Endothelial cell of umbilical vein (primary cell): ENCODE measurements around the gene RENBP. TPM values are rescaled to one million over a fixed set of nuclear protein-coding genes. Genes with fewer than 3 reads are reported as not detected.

Experiments used
- BruUV-seq: library from RNA; stranded (reverse); fragments of 400-500 nt; replicated peaks from 2 replicates; lab custom pipeline; 2021; lab: Mats Ljungman, UMichigan
- CTCF ChIA-PET: fragments of 300-600, 350-600 bp; sonication (Branson Sonifier 250); formaldehyde crosslinking; loops from one replicate; lab custom pipeline; 2021; ENCODE audit warnings: antibody characterized with exemption, inconsistent platforms; lab: Charles Lee
- POLR2A ChIA-PET: fragments of 300-600, 350-600 bp; sonication (Branson Sonifier 250); formaldehyde crosslinking; loops from one replicate; lab custom pipeline; 2021; ENCODE audit warnings: antibody characterized with exemption, inconsistent platforms; lab: Charles Lee
- DNase-seq: peaks from one replicate; pipeline ENCODE4 v3.0.0-alpha.2; 2011; ENCODE audit warnings: low read depth, low spot score
- FAIRE-seq: peaks from 2 replicates; lab custom pipeline; 2011; peaks lifted over from hg19 to GRCh38; lab: Jason Lieb, UNC
- H2AFZ ChIP-seq: 2 replicates; pipeline ENCODE4 v1.6.0; 2012; ENCODE audit warnings: low read depth, low read length, control low read depth, inconsistent platforms
- H3K27ac ChIP-seq: 2 replicates; pipeline ENCODE4 v1.5.1; 2011; ENCODE audit warnings: low read depth, mild to moderate bottlenecking, control low read depth, low read length, moderate library complexity; ENCODE audit not compliant: insufficient read depth
- H3K27me3 ChIP-seq, 2 experiments: 2 replicates each; pipeline versions ENCODE4 v1.6.0 to v1.6.1; 2011; ENCODE audit warnings: low read length in 2 of 2, mixed read lengths in 1 of 2; ENCODE audit not compliant: control insufficient read depth in 2 of 2, insufficient read depth in 2 of 2
- H3K36me3 ChIP-seq, 2 experiments: 2 replicates in 1 of 2; 3 replicates in 1 of 2; pipeline ENCODE4 v1.5.1; 2011; ENCODE audit warnings: low read length in 2 of 2, mild to moderate bottlenecking in 1 of 2, moderate library complexity in 1 of 2; ENCODE audit not compliant: control insufficient read depth in 2 of 2, insufficient read depth in 2 of 2; ENCODE audit errors: extremely low read depth in 1 of 2
- H3K4me1 ChIP-seq: 3 replicates; pipeline ENCODE4 v1.5.1; 2011; ENCODE audit warnings: mild to moderate bottlenecking, low read length; ENCODE audit not compliant: control insufficient read depth, insufficient read depth; ENCODE audit errors: extremely low read depth
- H3K4me2 ChIP-seq: 2 replicates; pipeline ENCODE4 v1.6.1; 2011; ENCODE audit warnings: low read length, control low read depth, mixed read lengths; ENCODE audit not compliant: insufficient read depth
- H3K4me3 ChIP-seq, 3 experiments: fragments of 200-600 bp in 1 of 3; sonication (generic), shearing (Covaris generic) in 1 of 3; replicated peaks in 1 of 3; 2 replicates each; pipeline ENCODE4 v1.5.1; 2011 to 2016; ENCODE audit warnings: control low read depth in 3 of 3, low read length in 3 of 3, mild to moderate bottlenecking in 2 of 3, inconsistent platforms in 1 of 3, low read depth in 1 of 3, moderate library complexity in 1 of 3; ENCODE audit not compliant: insufficient read depth in 1 of 3
- H3K79me2 ChIP-seq: 2 replicates; pipeline ENCODE4 v1.6.0; 2012; ENCODE audit warnings: low read length, inconsistent platforms; ENCODE audit not compliant: control insufficient read depth, insufficient read depth
- H3K9ac ChIP-seq: replicated peaks from 2 replicates; pipeline ENCODE3; 2011; ENCODE audit warnings: low read length, control low read depth; ENCODE audit not compliant: insufficient read depth; ENCODE audit errors: extremely low read depth
- H3K9me1 ChIP-seq: replicated peaks from 3 replicates; pipeline ENCODE4 v1.6.0; 2011; ENCODE audit warnings: mild to moderate bottlenecking, low read length; ENCODE audit not compliant: control insufficient read depth, insufficient read depth; ENCODE audit errors: extremely low read depth
- H3K9me3 ChIP-seq: replicated peaks from 2 replicates; pipeline ENCODE4 v1.5.1; 2012; ENCODE audit warnings: low read length, inconsistent platforms; ENCODE audit not compliant: control insufficient read depth, insufficient read depth
- H4K20me1 ChIP-seq: replicated peaks from 2 replicates; pipeline ENCODE3; 2011; ENCODE audit warnings: mild to moderate bottlenecking, low read length; ENCODE audit not compliant: control insufficient read depth, insufficient read depth; ENCODE audit errors: extremely low read depth
- EZH2 ChIP-seq: IDR thresholded peaks from 2 replicates; pipeline ENCODE4 v1.6.1; 2012; ENCODE audit warnings: borderline replicate concordance, low read depth, mild to moderate bottlenecking, moderate library complexity, low read length, inconsistent platforms; ENCODE audit not compliant: severe bottlenecking
- FOS ChIP-seq: IDR thresholded peaks from 2 replicates; pipeline ENCODE4 v1.6.1; 2011; ENCODE audit warnings: mild to moderate bottlenecking, low read length, moderate library complexity, borderline replicate concordance; ENCODE audit not compliant: insufficient read depth
- GATA2 ChIP-seq: IDR thresholded peaks from 2 replicates; pipeline ENCODE4 v1.7.0; 2011; ENCODE audit warnings: low read depth, mild to moderate bottlenecking, moderate library complexity, mixed read lengths, low read length; ENCODE audit not compliant: insufficient read length, insufficient read depth
- JUN ChIP-seq: IDR thresholded peaks from 2 replicates; pipeline ENCODE4 v1.6.1; 2011; ENCODE audit warnings: borderline replicate concordance, low read depth; ENCODE audit not compliant: insufficient read length, insufficient read depth
- MYC ChIP-seq: IDR thresholded peaks from one replicate; pipeline ENCODE4 v1.6.1; 2011; ENCODE audit warnings: mild to moderate bottlenecking, low read depth, low read length
- POLR2A ChIP-seq: IDR thresholded peaks from 2 replicates; pipeline ENCODE4 v1.6.1; 2012; ENCODE audit warnings: low read depth, mild to moderate bottlenecking, control low read depth, low read length
- POLR2AphosphoS5 ChIP-seq: IDR thresholded peaks from 2 replicates; pipeline ENCODE4 v1.6.1; 2012; ENCODE audit warnings: low read depth, mild to moderate bottlenecking, control low read depth, low read length, moderate library complexity; ENCODE audit not compliant: insufficient read depth
- dilution Hi-C: fragments of 300-500 bp; cut with MboI; formaldehyde crosslinking; loops from one replicate; pipeline ENCODE4 v1.15.0; 2019; ENCODE audit warnings: low sequenced_read_pairs; ENCODE audit not compliant: extremely low pct_ligation_motif_present
- intact Hi-C: fragments of 100-400 bp; cut with micrococcal nuclease; formaldehyde crosslinking; loops from one replicate; pipeline ENCODE4 v1.10.0; 2022
- polyA plus RNA-seq, 4 experiments: library from polyadenylated mRNA; depleted of rRNA in 3 of 4; stranded (reverse) in 3 of 4; unstranded in 1 of 4; fragments of >200 nt; gene quantifications; 2 replicates each; pipeline versions ENCODE4 v1.2.1 to v1.2.3, GENCODE V29; 2011 to 2012; ENCODE audit warnings: missing spikeins in 1 of 4
- total RNA-seq: library from RNA; stranded (reverse); gene quantifications from 2 replicates; pipeline ENCODE4 v1.2.3, GENCODE V29; 2021
- TF ChIP-seq, protein P1 (sequence below), 2 donors: IDR thresholded peaks; 1 replicate in 1 of 2; 2 replicates in 1 of 2; pipeline ENCODE4 v1.5.1; 2011; ENCODE audit warnings: low read length in 2 of 2, mild to moderate bottlenecking in 2 of 2, moderate library complexity in 2 of 2, control low read depth in 1 of 2, inconsistent platforms in 1 of 2, low read depth in 1 of 2; ENCODE audit not compliant: insufficient read depth in 1 of 2; ENCODE audit errors: extremely low read depth in 1 of 2
- TF ChIP-seq, protein P2 (sequence below): IDR thresholded peaks from 2 replicates; pipeline ENCODE4 v1.6.1; 2011; ENCODE audit not compliant: insufficient read depth, insufficient read length

Gene RENBP
- total and polyA plus RNA-seq, 2 donors (not counting 3 experiments of a cell fraction or from before 2014, with no cell fraction given), result 8.0 to 16.0 TPM

DNA sequence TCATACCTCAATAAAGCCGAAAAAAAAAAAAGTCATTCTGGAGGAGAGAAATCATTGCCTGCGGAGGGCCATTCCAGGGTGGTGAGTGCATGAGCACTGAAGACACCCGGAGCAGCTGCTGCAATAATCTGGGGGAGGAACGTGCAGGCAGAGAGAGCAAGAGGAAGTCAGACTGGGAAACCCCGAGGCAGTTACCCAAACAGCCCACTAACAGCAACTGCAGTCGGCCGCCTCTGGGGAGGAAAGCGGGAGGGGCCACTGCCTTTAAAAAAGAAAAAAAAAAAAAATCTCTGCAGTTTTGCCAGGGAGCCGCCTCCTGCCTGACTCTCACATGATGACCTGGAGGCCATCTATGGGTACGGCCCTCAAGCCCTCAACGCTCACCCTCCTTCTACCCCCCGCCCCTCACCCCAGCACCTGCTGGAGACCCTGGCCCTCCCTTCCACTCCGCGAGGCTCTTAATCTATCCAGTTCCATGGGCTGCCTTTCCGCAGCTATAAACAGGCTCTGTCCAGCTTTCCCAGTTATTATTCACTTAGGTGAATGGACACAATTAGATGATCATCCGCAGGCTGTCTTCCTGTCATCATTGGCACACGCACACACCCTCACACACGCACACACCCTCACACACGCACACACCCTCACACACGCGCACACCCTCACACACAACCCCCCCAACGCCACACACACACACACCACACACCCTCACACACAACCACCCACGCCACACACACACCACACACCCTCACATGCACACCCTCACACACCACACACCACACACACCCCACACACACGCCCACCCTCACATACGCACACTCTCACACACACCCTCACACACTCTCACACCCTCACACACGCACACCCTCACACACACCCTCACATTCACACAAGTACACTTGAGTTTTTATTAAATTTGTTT, 43.4 kb downstream of the RENBP start:
- H2AFZ ChIP-seq, result no peak overlapping the region
- no peak for FAIRE-seq
- dilution Hi-C loops (no loop called here), intact Hi-C loops (no loop called here)
- H3K36me3 ChIP-seq, result no peaks in the 10 kb centered on the region
- peaks cover 1 to 5% of the 10 kb centered on the region in 2 experiments for H3K27me3 ChIP-seq
- H3K9ac ChIP-seq, result no peak overlapping the region
- H3K79me2 ChIP-seq, result no peaks in the 10 kb centered on the region
- no peak overlapping the region for H3K4me3 ChIP-seq
- POLR2A ChIA-PET, result interaction anchor here (0.5 kb wide), 1 partner anchor 25 kb away, joined by 15 read pairs; no protein-coding TSS in a partner anchor
- peak; percentile 2 for DNase-seq
- H3K4me1 ChIP-seq, result no peaks in the 10 kb centered on the region
- no TSS peak for BruUV-seq
- no peaks in the 10 kb centered on the region for H4K20me1 ChIP-seq
- TF ChIP-seq MYC, result no peak
- TF ChIP-seq GATA2, result no peak
- no peak for TF ChIP-seq POLR2AphosphoS5
- no peak for TF ChIP-seq FOS
- no peak for TF ChIP-seq EZH2
- no peak for TF ChIP-seq JUN
- TF ChIP-seq, protein P1, sequence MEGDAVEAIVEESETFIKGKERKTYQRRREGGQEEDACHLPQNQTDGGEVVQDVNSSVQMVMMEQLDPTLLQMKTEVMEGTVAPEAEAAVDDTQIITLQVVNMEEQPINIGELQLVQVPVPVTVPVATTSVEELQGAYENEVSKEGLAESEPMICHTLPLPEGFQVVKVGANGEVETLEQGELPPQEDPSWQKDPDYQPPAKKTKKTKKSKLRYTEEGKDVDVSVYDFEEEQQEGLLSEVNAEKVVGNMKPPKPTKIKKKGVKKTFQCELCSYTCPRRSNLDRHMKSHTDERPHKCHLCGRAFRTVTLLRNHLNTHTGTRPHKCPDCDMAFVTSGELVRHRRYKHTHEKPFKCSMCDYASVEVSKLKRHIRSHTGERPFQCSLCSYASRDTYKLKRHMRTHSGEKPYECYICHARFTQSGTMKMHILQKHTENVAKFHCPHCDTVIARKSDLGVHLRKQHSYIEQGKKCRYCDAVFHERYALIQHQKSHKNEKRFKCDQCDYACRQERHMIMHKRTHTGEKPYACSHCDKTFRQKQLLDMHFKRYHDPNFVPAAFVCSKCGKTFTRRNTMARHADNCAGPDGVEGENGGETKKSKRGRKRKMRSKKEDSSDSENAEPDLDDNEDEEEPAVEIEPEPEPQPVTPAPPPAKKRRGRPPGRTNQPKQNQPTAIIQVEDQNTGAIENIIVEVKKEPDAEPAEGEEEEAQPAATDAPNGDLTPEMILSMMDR (IDR thresholded peaks at IDR 0.05; ENCODE audit: extremely low read depth in 1 of 2, insufficient read depth in 1 of 2, low read depth in 1 of 2, low read length in 2 of 2), result no peak
- TF ChIP-seq, protein P2, sequence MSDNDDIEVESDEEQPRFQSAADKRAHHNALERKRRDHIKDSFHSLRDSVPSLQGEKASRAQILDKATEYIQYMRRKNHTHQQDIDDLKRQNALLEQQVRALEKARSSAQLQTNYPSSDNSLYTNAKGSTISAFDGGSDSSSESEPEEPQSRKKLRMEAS, result no peak
- no peak for TF ChIP-seq POLR2A
- no peaks in the 10 kb centered on the region for H3K9me3 ChIP-seq
- CTCF ChIA-PET, result interaction anchor here (1.2 kb wide), 1 partner anchor 22 kb away, joined by 4 read pairs; no protein-coding TSS in a partner anchor
- no peak overlapping the region for H3K27ac ChIP-seq
- H3K9me1 ChIP-seq, result no peaks in the 10 kb centered on the region
- no peak overlapping the region for H3K4me2 ChIP-seq
